B cell (primary cell): ENCODE data around the gene RHOH. TPM values are rescaled to one million over a fixed set of nuclear protein-coding genes. Genes with fewer than 3 reads are reported as not detected.

ENCODE experiments used
- ATAC-seq: fragments of 200-7000 bp; cut with Tn5 transposase; one replicate; pipeline ENCODE4 v1.10.0; 2021; ENCODE audit warnings: low read depth, mild to moderate bottlenecking, moderate number of reproducible peaks, moderate library complexity
- CTCF ChIA-PET: fragments of 350-600 bp; sonication (Branson Sonifier 250); formaldehyde crosslinking; loops from one replicate; lab custom pipeline; 2021; ENCODE audit warnings: antibody characterized with exemption, inconsistent platforms; lab: Charles Lee
- POLR2A ChIA-PET: fragments of 350-600 bp; sonication (Branson Sonifier 250); formaldehyde crosslinking; loops from one replicate; lab custom pipeline; 2021; ENCODE audit warnings: antibody characterized with exemption; lab: Charles Lee
- DNase-seq: peaks from one replicate; pipeline ENCODE4 v3.0.0; 2013
- H2AFZ ChIP-seq: 2 replicates; pipeline ENCODE4 v1.6.1; 2012; ENCODE audit warnings: mild to moderate bottlenecking, low read depth, low read length; ENCODE audit not compliant: insufficient read depth, poor library complexity, severe bottlenecking
- H3K27ac ChIP-seq, 2 donors: 1 replicate in 1 of 2; 2 replicates in 1 of 2; pipeline ENCODE4 v1.5.1; 2012 to 2013; ENCODE audit warnings: low read length in 2 of 2, mild to moderate bottlenecking in 2 of 2, moderate library complexity in 1 of 2
- H3K27me3 ChIP-seq, 4 experiments: fragments of 200-600 bp in 1 of 4; sonication (generic) in 1 of 4; replicated peaks in 1 of 4; 1 replicate in 2 of 4; 2 replicates in 2 of 4; pipeline versions ENCODE4 v1.6.1 to v1.7.0; 2013 to 2016; ENCODE audit warnings: low read length in 3 of 4, mild to moderate bottlenecking in 2 of 4, mixed read lengths in 1 of 4, moderate library complexity in 1 of 4; ENCODE audit not compliant: insufficient read depth in 4 of 4, control insufficient read depth in 3 of 4; ENCODE audit errors: control extremely low read depth in 1 of 4
- H3K36me3 ChIP-seq, 2 experiments: replicated peaks in 1 of 2; 1 replicate in 1 of 2; 2 replicates in 1 of 2; pipeline versions ENCODE4 v1.6.1 to v1.7.1; 2013; ENCODE audit warnings: low read length in 1 of 2; ENCODE audit not compliant: insufficient read depth in 2 of 2, control insufficient read depth in 1 of 2; ENCODE audit errors: control extremely low read depth in 1 of 2, extremely low read depth in 1 of 2
- H3K4me1 ChIP-seq, 2 donors: fragments of 200-600 bp in 1 of 2; sonication (generic) in 1 of 2; 1 replicate in 1 of 2; 2 replicates in 1 of 2; pipeline versions ENCODE4 v1.5.1 to v1.6.1; 2013 to 2017; ENCODE audit warnings: low read length in 2 of 2; ENCODE audit not compliant: control insufficient read depth in 2 of 2, insufficient read depth in 2 of 2
- H3K4me2 ChIP-seq: replicated peaks from 2 replicates; pipeline ENCODE3; 2012; ENCODE audit warnings: mild to moderate bottlenecking, low read depth, low read length; ENCODE audit not compliant: poor library complexity, severe bottlenecking
- H3K4me3 ChIP-seq, 5 experiments: fragments of 200-600 bp in 1 of 5; sonication (generic) in 1 of 5; 1 replicate in 3 of 5; 2 replicates in 2 of 5; pipeline versions ENCODE4 v1.5.1 to v1.7.0; 2011 to 2016; ENCODE audit warnings: low read length in 4 of 5, mild to moderate bottlenecking in 4 of 5, low read depth in 2 of 5, control low read depth in 1 of 5, moderate library complexity in 1 of 5; ENCODE audit not compliant: insufficient read depth in 1 of 5; ENCODE audit errors: control extremely low read depth in 1 of 5, extremely low read depth in 1 of 5
- H3K79me2 ChIP-seq: fragments of 200-600 bp; sonication (generic); one replicate; pipeline ENCODE4 v1.6.0; 2016; ENCODE audit warnings: low read length; ENCODE audit not compliant: control insufficient read depth, insufficient read depth
- H3K9ac ChIP-seq: fragments of 200-600 bp; sonication (generic); 2 replicates; pipeline ENCODE4 v1.6.1; 2017; ENCODE audit warnings: mild to moderate bottlenecking, low read length, moderate library complexity
- H3K9me3 ChIP-seq, 3 donors: one replicate each; pipeline versions ENCODE4 v1.6.1 to v1.7.1; 2013; ENCODE audit warnings: low read length in 2 of 3; ENCODE audit not compliant: control insufficient read depth in 2 of 3, insufficient read depth in 1 of 3; ENCODE audit errors: control extremely low read depth in 1 of 3
- H4K20me1 ChIP-seq: 2 replicates; pipeline ENCODE4 v1.6.0; 2012; ENCODE audit warnings: mild to moderate bottlenecking, low read length; ENCODE audit not compliant: insufficient read depth, control insufficient read depth, poor library complexity, severe bottlenecking
- H3K27ac Mint-ChIP-seq: one replicate; pipeline ENCODE4 v1.8.0; 2021; ENCODE audit warnings: mixed read lengths
- H3K27me3 Mint-ChIP-seq: one replicate; pipeline ENCODE4 v1.8.0; 2021; ENCODE audit warnings: mixed read lengths
- H3K4me1 Mint-ChIP-seq: one replicate; pipeline ENCODE4 v1.8.0; 2021; ENCODE audit warnings: mixed read lengths
- H3K4me3 Mint-ChIP-seq: one replicate; pipeline ENCODE4 v1.8.0; 2021; ENCODE audit warnings: mixed read lengths
- H3K9me3 Mint-ChIP-seq: one replicate; pipeline ENCODE4 v1.8.0; 2022; ENCODE audit warnings: mixed read lengths; ENCODE audit not compliant: insufficient read depth
- CTCF ChIP-seq: fragments of 200-600 bp; IDR thresholded peaks from one replicate; pipeline ENCODE4 v1.8.0; 2022; ENCODE audit warnings: antibody characterized with exemption, mild to moderate bottlenecking
- EZH2 ChIP-seq: IDR thresholded peaks from 2 replicates; pipeline ENCODE4 v1.6.1; 2012; ENCODE audit warnings: borderline replicate concordance, low read depth, mild to moderate bottlenecking, moderate library complexity, low read length; ENCODE audit not compliant: insufficient read depth, poor library complexity, severe bottlenecking
- WGBS: methylation state at CpG from one replicate; pipeline ENCODE4 v1.1.5; 2013; ENCODE audit warnings: missing lambda C conversion rate; ENCODE audit not compliant: insufficient coverage; 5-methylcytosine and 5-hydroxymethylcytosine counted together
- intact Hi-C: fragments of 100-400 bp; cut with micrococcal nuclease; formaldehyde crosslinking; loops from one replicate; pipeline ENCODE4 v1.10.0; 2022
- polyA plus RNA-seq: library from polyadenylated mRNA; depleted of rRNA; stranded (reverse); fragments of >200 nt; gene quantifications from 2 replicates; pipeline ENCODE4 v1.2.3, GENCODE V29; 2012
- total RNA-seq, 2 donors: library from RNA; stranded (reverse); fragments of 120-200 nt in 1 of 2; gene quantifications; 1 replicate in 1 of 2; 2 replicates in 1 of 2; pipeline versions ENCODE4 v1.2.3 to v1.2.4, GENCODE V29; 2013 to 2022

RHOH gene
- total and polyA plus RNA-seq, 2 donors (not counting 1 experiment from before 2014, with no cell fraction given) = 118 to 209 TPM

GRCh38 chr4:40211224-40212185 lies 14.7 kb downstream of the RHOH start:
- Histone ChIP-seq H3K9ac (no peak overlapping the region), H3K4me2 (peak overlapping the region; percentile 25), H4K20me1 (peaks cover 90% of the 10 kb centered on the region), H2AFZ (no peak overlapping the region), H3K4me1 (peaks cover 81 to 93% of the 10 kb centered on the region in 2 donors), H3K36me3 (peaks cover 25 to 44% of the 10 kb centered on the region in 2 experiments), H3K9me3 (no peaks in the 10 kb centered on the region), H3K27me3 (no peaks in the 10 kb centered on the region), H3K4me3 (peak overlapping the region in 1 of 5 experiments; percentile 24), H3K27ac (peak overlapping the region in 1 of 2 donors; percentile 73), H3K79me2 (peaks cover 100% of the 10 kb centered on the region)
- ChIA-PET CTCF (interaction anchor here (0.6 to 3.3 kb wide), 8 partner anchors 9 to 106 kb away, joined by 3 to 16 read pairs (median 6); no protein-coding TSS in a partner anchor), POLR2A (no interaction called here)
- WGBS = 85% methylated on average over 6 of the region's 13 CpGs
- DNase-seq = no peak
- H3K27ac Mint-ChIP-seq = peak overlapping the region; percentile 82
- intact Hi-C loops = no loop called here
- H3K4me3 Mint-ChIP-seq = peak overlapping the region; percentile 53
- no peak for TF ChIP-seq CTCF
- no peak for TF ChIP-seq EZH2
- H3K4me1 Mint-ChIP-seq = peaks cover 90% of the 10 kb centered on the region
- no peaks in the 10 kb centered on the region for H3K27me3 Mint-ChIP-seq
- no peak for ATAC-seq
- H3K9me3 Mint-ChIP-seq = no peaks in the 10 kb centered on the region
